Measurements from ENCODE around the gene ARHGAP26. TPM values are rescaled to one million over a fixed set of nuclear protein-coding genes. Genes with fewer than 3 reads are reported as not detected.

Gene ARHGAP26
- polyA plus RNA-seq, 3 donors, result 26.5 to 56.8 (median 28.7) TPM

DNA sequence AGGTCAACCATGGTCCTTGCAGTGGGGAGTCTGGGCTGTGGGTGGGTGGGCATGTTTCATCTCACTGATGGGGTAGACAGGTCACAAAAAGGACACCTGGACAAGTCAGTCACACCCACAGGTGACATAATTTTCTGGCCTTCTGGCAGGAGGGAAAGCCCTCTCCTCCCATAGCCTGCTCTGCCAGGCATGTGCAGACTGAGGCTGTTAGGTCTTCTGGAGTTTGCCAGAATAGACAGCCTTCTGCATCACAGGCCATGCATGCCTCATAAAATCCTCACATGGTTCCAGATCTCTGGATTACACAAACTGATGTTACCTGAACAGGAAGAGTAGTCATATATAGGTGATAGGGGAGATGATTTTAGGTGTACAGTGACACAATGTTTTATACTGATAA is 49.1 kb downstream of the ARHGAP26 start:
- peaks cover 0 to 7% of the 10 kb centered on the region in 2 donors for H3K36me3 ChIP-seq (replicated peaks in 1 of 2; ENCODE audit: control insufficient read depth in 1 of 2, insufficient read depth in 2 of 2, low read length in 2 of 2)
- H3K9me3 ChIP-seq (replicated peaks in 1 of 2; ENCODE audit: control insufficient read depth in 1 of 2, insufficient read depth in 1 of 2, low read length in 2 of 2), result no peaks in the 10 kb centered on the region
- peaks cover 54 to 69% of the 10 kb centered on the region in 2 donors for H3K36me3 Mint-ChIP-seq
- no peak overlapping the region for H3K4me2 ChIP-seq (replicated peaks; ENCODE audit: extremely low read depth, low read length, poor library complexity, severe bottlenecking)
- intact Hi-C loops (cut with micrococcal nuclease), result loop anchor here in 1 of 2 donors (5.0 kb wide), 1 partner anchor 47 kb away; the partner anchor contains the start of gene ARHGAP26
- no peaks in the 10 kb centered on the region for H3K27me3 ChIP-seq (ENCODE audit: control insufficient read depth in 2 of 2, insufficient read depth in 2 of 2, low read length in 2 of 2)
- H3K4me1 ChIP-seq (ENCODE audit: control insufficient read depth in 1 of 2, insufficient read depth in 2 of 2, low read length in 2 of 2), result peaks cover 65 to 82% of the 10 kb centered on the region in 2 donors
- TF ChIP-seq, protein P1, sequence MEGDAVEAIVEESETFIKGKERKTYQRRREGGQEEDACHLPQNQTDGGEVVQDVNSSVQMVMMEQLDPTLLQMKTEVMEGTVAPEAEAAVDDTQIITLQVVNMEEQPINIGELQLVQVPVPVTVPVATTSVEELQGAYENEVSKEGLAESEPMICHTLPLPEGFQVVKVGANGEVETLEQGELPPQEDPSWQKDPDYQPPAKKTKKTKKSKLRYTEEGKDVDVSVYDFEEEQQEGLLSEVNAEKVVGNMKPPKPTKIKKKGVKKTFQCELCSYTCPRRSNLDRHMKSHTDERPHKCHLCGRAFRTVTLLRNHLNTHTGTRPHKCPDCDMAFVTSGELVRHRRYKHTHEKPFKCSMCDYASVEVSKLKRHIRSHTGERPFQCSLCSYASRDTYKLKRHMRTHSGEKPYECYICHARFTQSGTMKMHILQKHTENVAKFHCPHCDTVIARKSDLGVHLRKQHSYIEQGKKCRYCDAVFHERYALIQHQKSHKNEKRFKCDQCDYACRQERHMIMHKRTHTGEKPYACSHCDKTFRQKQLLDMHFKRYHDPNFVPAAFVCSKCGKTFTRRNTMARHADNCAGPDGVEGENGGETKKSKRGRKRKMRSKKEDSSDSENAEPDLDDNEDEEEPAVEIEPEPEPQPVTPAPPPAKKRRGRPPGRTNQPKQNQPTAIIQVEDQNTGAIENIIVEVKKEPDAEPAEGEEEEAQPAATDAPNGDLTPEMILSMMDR (IDR thresholded peaks at IDR 0.05), result no peak
- no peak overlapping the region for H3K9ac ChIP-seq (ENCODE audit: insufficient read depth, low read length, poor library complexity, severe bottlenecking)
- H3K4me3 ChIP-seq (replicated peaks in 1 of 3; ENCODE audit: low read depth in 2 of 3, low read length in 3 of 3), result no peak overlapping the region
- H3K27ac Mint-ChIP-seq, result peak overlapping the region in 3 of 7 donors; percentile 2 to 62 (median 56)
- no peak overlapping the region for H2AFZ ChIP-seq (ENCODE audit: insufficient read depth, low read depth, low read length, poor library complexity, severe bottlenecking)
- peaks cover 0 to 3% (median 0%) of the 10 kb centered on the region in 7 donors for H3K9me3 Mint-ChIP-seq
- H3K4me3 Mint-ChIP-seq, result no peak overlapping the region
- peaks cover 72% of the 10 kb centered on the region for H3K4me1 Mint-ChIP-seq
- no peak overlapping the region for H3K27ac ChIP-seq (ENCODE audit: low read depth in 1 of 2, low read length in 2 of 2)
- peaks cover 95% of the 10 kb centered on the region for H3K79me2 ChIP-seq (ENCODE audit: insufficient read depth, low read length)
- DNase-seq, result no peak
- H3K27me3 Mint-ChIP-seq (ENCODE audit: low read depth in 3 of 3), result peaks cover 0 to 4% (median 2%) of the 10 kb centered on the region in 3 donors
- peaks cover 95% of the 10 kb centered on the region for H4K20me1 ChIP-seq (ENCODE audit: insufficient read depth, low read length)

DNA sequence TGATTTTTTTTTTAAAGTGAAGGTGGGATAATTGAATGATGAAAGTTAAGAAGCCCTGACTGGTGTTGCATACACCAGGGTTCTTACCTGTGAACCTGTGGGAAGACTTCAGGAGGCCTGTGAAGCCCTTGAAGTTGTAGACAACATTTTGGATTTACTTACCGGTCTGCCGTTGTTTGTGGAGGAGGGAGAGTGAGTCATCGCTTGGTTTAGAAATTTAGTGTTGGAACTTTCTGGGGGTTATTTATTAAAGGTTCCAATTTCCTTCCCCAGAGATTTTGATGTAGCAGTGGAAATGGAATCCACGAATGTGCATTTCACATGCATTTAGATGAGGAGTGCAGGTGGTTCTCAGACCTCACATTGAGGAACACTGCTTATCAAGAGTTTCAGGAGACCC is 49.6 kb downstream of the ARHGAP26 start:
- peaks cover 52 to 66% of the 10 kb centered on the region in 2 donors for H3K36me3 Mint-ChIP-seq
- Histone ChIP-seq H3K9ac (ENCODE audit: insufficient read depth, low read length, poor library complexity, severe bottlenecking) (no peak overlapping the region), H3K9me3 (replicated peaks in 1 of 2; ENCODE audit: control insufficient read depth in 1 of 2, insufficient read depth in 1 of 2, low read length in 2 of 2) (no peaks in the 10 kb centered on the region), H3K4me3 (replicated peaks in 1 of 3; ENCODE audit: low read depth in 2 of 3, low read length in 3 of 3) (no peak overlapping the region), H2AFZ (ENCODE audit: insufficient read depth, low read depth, low read length, poor library complexity, severe bottlenecking) (no peak overlapping the region), H3K4me1 (ENCODE audit: control insufficient read depth in 1 of 2, insufficient read depth in 2 of 2, low read length in 2 of 2) (peaks cover 60 to 80% of the 10 kb centered on the region in 2 donors), H3K36me3 (replicated peaks in 1 of 2; ENCODE audit: control insufficient read depth in 1 of 2, insufficient read depth in 2 of 2, low read length in 2 of 2) (peaks cover 0 to 7% of the 10 kb centered on the region in 2 donors), H3K79me2 (ENCODE audit: insufficient read depth, low read length) (peaks cover 95% of the 10 kb centered on the region), H4K20me1 (ENCODE audit: insufficient read depth, low read length) (peaks cover 96% of the 10 kb centered on the region), H3K27ac (ENCODE audit: low read depth in 1 of 2, low read length in 2 of 2) (peak overlapping the region in 1 of 2 donors; percentile 35), H3K27me3 (ENCODE audit: control insufficient read depth in 2 of 2, insufficient read depth in 2 of 2, low read length in 2 of 2) (no peaks in the 10 kb centered on the region), H3K4me2 (replicated peaks; ENCODE audit: extremely low read depth, low read length, poor library complexity, severe bottlenecking) (no peak overlapping the region)
- peak in 1 of 3 donors; percentile 38 for DNase-seq
- intact Hi-C loops (cut with micrococcal nuclease), result loop anchor here in 1 of 2 donors (5.0 kb wide), 1 partner anchor 48 kb away; the partner anchor contains the start of gene ARHGAP26
- H3K4me1 Mint-ChIP-seq, result peaks cover 70% of the 10 kb centered on the region
- TF ChIP-seq, protein P1 (IDR thresholded peaks at IDR 0.05), result no peak
- peak overlapping the region in 6 of 7 donors; percentile 55 to 83 (median 65) for H3K27ac Mint-ChIP-seq
- H3K27me3 Mint-ChIP-seq (ENCODE audit: low read depth in 3 of 3), result peaks cover 0 to 4% (median 2%) of the 10 kb centered on the region in 3 donors
- no peak overlapping the region for H3K4me3 Mint-ChIP-seq
- WGBS (ENCODE audit: insufficient coverage), result 38% methylated on average over 3 of the region's 4 CpGs
- peaks cover 0 to 3% (median 0%) of the 10 kb centered on the region in 7 donors for H3K9me3 Mint-ChIP-seq
